Fibroblast of skin of abdomen (primary cell): ENCODE data around the gene ZAR1.
A peak's percentile ranks its signal among the peaks of the same experiment; 100 is the strongest.

Source experiments
- DNase-seq: peaks from one replicate; pipeline ENCODE4 v3.0.0-alpha.2; 2013

Gene ZAR1

GRCh38 chr4:48490680-48491513 lies 845 bp downstream of the ZAR1 start:
- no peak for DNase-seq

- DNase-seq = no peak
Observed at GRCh38 chr4:48491514-48492176, 1.6 kb downstream of the ZAR1 start.

DNA sequence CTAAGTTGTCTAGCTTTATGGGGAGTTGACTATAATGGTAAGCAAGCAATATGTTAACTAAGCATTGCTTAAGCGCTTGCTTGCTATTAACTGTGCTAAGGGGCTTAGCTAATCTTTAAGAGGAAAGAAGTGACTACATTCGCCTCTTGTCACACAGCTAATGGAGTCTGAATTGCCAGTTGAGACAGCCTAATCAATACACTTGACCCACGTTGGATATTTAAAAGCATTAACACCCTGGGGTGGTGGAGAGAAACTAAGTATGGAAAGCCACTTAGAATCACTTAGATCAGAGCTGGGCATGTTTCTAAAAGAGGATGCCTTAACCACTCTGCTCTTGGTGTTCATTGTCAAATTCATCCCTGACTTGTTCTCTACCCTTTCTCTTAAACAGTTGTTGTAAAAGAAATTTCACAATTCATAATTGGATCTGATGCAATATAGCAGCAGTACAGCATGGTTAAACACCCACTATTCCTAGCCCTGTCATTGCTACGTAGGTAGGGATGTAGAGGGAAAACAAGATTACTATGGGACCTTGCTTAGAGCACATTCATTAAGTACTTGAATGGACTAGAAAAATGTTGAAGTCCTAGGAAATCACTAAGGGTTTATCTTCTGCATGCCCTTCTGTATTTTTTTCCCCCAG lies 3.5 kb downstream of the ZAR1 start:
- no peak for DNase-seq

DNA sequence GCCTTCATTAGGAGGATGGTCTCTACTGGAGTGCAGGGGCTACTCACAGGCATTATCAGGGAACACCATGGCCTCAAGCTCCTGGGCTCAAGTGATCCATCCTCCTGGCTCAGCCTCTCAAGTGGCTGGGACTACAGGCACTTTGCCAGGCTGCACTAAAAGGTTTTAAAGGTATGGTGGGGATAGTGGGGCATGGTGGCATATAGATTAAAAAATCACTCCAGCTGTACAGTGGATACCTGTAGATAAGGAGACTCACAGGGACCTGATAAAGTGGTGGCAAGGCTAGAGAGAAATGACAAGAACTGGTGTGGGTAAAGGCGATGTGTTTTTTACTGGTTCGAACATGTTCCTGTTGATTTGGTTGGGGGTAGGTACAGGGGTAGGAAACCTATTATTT lies 5.9 kb downstream of the ZAR1 start:
- no peak for DNase-seq

- no peak for DNase-seq
Observed at GRCh38 chr4:48498895-48499294, 8.8 kb downstream of the ZAR1 start.

DNA sequence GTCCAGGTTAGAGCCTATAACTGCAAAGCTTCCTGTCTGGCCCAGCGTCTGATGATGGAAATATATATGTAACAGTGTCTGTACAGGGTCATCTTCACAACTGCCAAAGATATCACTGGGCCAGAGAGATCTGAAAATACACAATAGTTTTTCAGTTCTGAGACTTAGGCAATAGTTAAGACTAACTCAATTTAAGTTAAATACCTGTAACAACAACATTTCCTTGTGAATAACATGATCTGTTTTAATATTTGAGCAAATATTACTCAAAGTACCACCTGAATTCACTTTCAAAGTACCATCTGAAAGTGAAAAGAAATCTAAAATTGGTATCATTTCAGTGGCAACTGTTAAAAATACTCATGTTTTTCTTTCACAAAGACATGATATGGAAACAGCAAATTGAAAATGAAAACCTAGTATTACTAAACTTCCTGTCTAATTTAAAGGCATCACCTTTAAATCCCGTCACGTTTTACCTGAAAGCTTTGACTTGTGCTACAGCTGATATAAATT lies 9.6 kb downstream of the ZAR1 start:
- no peak for DNase-seq

GRCh38 chr4:48503233-48504025 lies 13.4 kb downstream of the ZAR1 start:
- DNase-seq = no peak

GRCh38 chr4:48504026-48504330 lies 13.9 kb downstream of the ZAR1 start:
- DNase-seq = no peak

DNA sequence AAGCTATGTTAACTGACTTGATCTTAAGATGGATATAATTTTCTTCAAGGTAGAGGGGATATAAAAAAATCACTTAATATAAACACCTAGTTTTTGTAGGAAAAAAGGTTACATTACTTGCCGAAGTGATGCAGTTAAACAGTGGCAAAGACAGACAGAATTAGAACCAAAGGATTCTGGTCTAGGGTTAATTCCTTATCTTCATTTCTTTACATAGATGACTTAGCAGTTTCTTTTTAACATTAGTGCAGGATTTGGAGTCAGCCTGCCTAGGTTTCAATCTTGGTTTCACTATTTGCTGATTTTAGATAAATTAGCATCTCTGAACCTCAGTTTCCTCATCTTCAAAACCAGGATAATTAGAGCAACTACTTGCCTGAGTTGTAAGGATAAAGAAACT lies 14.3 kb downstream of the ZAR1 start:
- no peak for DNase-seq

DNA sequence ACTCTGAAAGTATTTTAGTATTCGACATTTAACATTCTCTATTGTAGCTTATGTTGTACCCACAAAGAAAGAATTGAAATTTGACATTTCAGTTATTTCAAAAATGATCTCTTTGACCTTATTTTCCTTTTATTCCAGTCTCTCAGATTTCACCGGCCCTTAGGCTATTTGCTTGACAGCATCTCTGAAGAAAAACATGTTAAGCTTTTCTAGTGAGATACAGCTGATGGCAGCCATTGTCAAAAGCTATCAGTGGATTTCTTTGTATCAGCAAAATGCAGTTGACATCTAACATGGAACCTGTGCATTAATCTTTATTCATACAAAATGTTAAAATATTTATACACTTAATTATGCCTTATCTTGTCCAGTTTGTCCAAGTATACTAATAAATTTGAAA lies 16.7 kb downstream of the ZAR1 start:
- no peak for DNase-seq

DNA sequence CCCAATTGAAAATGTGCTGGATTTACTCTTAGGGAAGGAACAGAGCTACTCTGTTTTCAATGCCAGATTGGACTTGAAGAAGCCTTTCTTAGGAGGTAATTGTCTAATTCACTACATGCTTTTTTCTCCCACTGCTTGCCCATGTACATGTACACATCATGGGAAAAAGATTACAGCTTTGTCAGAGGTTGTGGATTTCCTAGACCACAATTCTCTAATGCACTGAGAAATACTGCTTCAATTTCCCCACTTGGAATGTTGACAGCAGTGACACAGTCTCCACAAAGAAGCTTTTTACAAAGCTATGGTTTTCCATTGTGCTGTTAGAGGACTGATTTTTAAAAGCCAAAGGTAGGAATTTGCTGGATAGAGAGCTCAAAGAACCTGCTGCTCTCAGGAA lies 19.5 kb downstream of the ZAR1 start:
- DNase-seq = peak; percentile 27

- no peak for DNase-seq
Observed at GRCh38 chr4:48518143-48518542, 28.1 kb downstream of the ZAR1 start.

DNA sequence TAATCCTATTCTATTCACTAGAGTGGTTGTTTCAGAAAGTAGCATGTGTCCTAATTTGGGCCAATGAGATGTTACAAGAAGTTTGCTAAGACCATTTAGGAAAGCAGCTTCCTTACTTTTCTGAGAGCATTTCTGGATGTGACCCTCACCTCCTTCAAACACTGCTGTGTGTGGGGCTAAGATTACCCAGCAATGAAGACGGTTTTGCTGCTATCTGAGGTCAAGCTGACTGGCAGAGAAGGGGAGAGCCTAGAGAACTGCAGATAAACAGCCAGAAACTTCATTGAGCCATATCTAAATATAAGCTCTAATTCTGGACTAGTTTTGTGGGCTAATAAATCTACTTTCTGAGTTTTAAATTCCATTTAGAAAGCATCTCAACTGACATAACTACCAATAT lies 36.4 kb downstream of the ZAR1 start:
- DNase-seq = no peak

GRCh38 chr4:48538358-48538757 lies 48.3 kb downstream of the ZAR1 start:
- no peak for DNase-seq

GRCh38 chr4:48539597-48539996 lies 49.5 kb downstream of the ZAR1 start:
- DNase-seq = no peak

GRCh38 chr4:48542888-48543287 lies 52.8 kb downstream of the ZAR1 start:
- DNase-seq = no peak

GRCh38 chr4:48543796-48544195 lies 53.7 kb downstream of the ZAR1 start:
- DNase-seq = no peak
